Endothelial cell of umbilical vein (primary cell): Measurements from ENCODE around the gene CNKSR2. TPM values are rescaled to one million over a fixed set of nuclear protein-coding genes. Genes with fewer than 3 reads are reported as not detected.

ENCODE experiments used
- BruUV-seq: library from RNA; stranded (reverse); fragments of 400-500 nt; replicated peaks from 2 replicates; lab custom pipeline; 2021; lab: Mats Ljungman, UMichigan
- CTCF ChIA-PET: fragments of 300-600, 350-600 bp; sonication (Branson Sonifier 250); formaldehyde crosslinking; loops from one replicate; lab custom pipeline; 2021; ENCODE audit warnings: antibody characterized with exemption, inconsistent platforms; lab: Charles Lee
- POLR2A ChIA-PET: fragments of 300-600, 350-600 bp; sonication (Branson Sonifier 250); formaldehyde crosslinking; loops from one replicate; lab custom pipeline; 2021; ENCODE audit warnings: antibody characterized with exemption, inconsistent platforms; lab: Charles Lee
- DNase-seq: peaks from one replicate; pipeline ENCODE4 v3.0.0-alpha.2; 2011; ENCODE audit warnings: low read depth, low spot score
- FAIRE-seq: peaks from 2 replicates; lab custom pipeline; 2011; peaks lifted over from hg19 to GRCh38; lab: Jason Lieb, UNC
- H2AFZ ChIP-seq: 2 replicates; pipeline ENCODE4 v1.6.0; 2012; ENCODE audit warnings: low read depth, low read length, control low read depth, inconsistent platforms
- H3K27ac ChIP-seq: 2 replicates; pipeline ENCODE4 v1.5.1; 2011; ENCODE audit warnings: low read depth, mild to moderate bottlenecking, control low read depth, low read length, moderate library complexity; ENCODE audit not compliant: insufficient read depth
- H3K27me3 ChIP-seq, 2 experiments: 2 replicates each; pipeline versions ENCODE4 v1.6.0 to v1.6.1; 2011; ENCODE audit warnings: low read length in 2 of 2, mixed read lengths in 1 of 2; ENCODE audit not compliant: control insufficient read depth in 2 of 2, insufficient read depth in 2 of 2
- H3K36me3 ChIP-seq, 2 experiments: 2 replicates in 1 of 2; 3 replicates in 1 of 2; pipeline ENCODE4 v1.5.1; 2011; ENCODE audit warnings: low read length in 2 of 2, mild to moderate bottlenecking in 1 of 2, moderate library complexity in 1 of 2; ENCODE audit not compliant: control insufficient read depth in 2 of 2, insufficient read depth in 2 of 2; ENCODE audit errors: extremely low read depth in 1 of 2
- H3K4me1 ChIP-seq: 3 replicates; pipeline ENCODE4 v1.5.1; 2011; ENCODE audit warnings: mild to moderate bottlenecking, low read length; ENCODE audit not compliant: control insufficient read depth, insufficient read depth; ENCODE audit errors: extremely low read depth
- H3K4me2 ChIP-seq: 2 replicates; pipeline ENCODE4 v1.6.1; 2011; ENCODE audit warnings: low read length, control low read depth, mixed read lengths; ENCODE audit not compliant: insufficient read depth
- H3K4me3 ChIP-seq, 3 experiments: fragments of 200-600 bp in 1 of 3; sonication (generic), shearing (Covaris generic) in 1 of 3; replicated peaks in 1 of 3; 2 replicates each; pipeline ENCODE4 v1.5.1; 2011 to 2016; ENCODE audit warnings: control low read depth in 3 of 3, low read length in 3 of 3, mild to moderate bottlenecking in 2 of 3, inconsistent platforms in 1 of 3, low read depth in 1 of 3, moderate library complexity in 1 of 3; ENCODE audit not compliant: insufficient read depth in 1 of 3
- H3K79me2 ChIP-seq: 2 replicates; pipeline ENCODE4 v1.6.0; 2012; ENCODE audit warnings: low read length, inconsistent platforms; ENCODE audit not compliant: control insufficient read depth, insufficient read depth
- H3K9ac ChIP-seq: replicated peaks from 2 replicates; pipeline ENCODE3; 2011; ENCODE audit warnings: low read length, control low read depth; ENCODE audit not compliant: insufficient read depth; ENCODE audit errors: extremely low read depth
- H3K9me1 ChIP-seq: replicated peaks from 3 replicates; pipeline ENCODE4 v1.6.0; 2011; ENCODE audit warnings: mild to moderate bottlenecking, low read length; ENCODE audit not compliant: control insufficient read depth, insufficient read depth; ENCODE audit errors: extremely low read depth
- H3K9me3 ChIP-seq: replicated peaks from 2 replicates; pipeline ENCODE4 v1.5.1; 2012; ENCODE audit warnings: low read length, inconsistent platforms; ENCODE audit not compliant: control insufficient read depth, insufficient read depth
- H4K20me1 ChIP-seq: replicated peaks from 2 replicates; pipeline ENCODE3; 2011; ENCODE audit warnings: mild to moderate bottlenecking, low read length; ENCODE audit not compliant: control insufficient read depth, insufficient read depth; ENCODE audit errors: extremely low read depth
- EZH2 ChIP-seq: IDR thresholded peaks from 2 replicates; pipeline ENCODE4 v1.6.1; 2012; ENCODE audit warnings: borderline replicate concordance, low read depth, mild to moderate bottlenecking, moderate library complexity, low read length, inconsistent platforms; ENCODE audit not compliant: severe bottlenecking
- FOS ChIP-seq: IDR thresholded peaks from 2 replicates; pipeline ENCODE4 v1.6.1; 2011; ENCODE audit warnings: mild to moderate bottlenecking, low read length, moderate library complexity, borderline replicate concordance; ENCODE audit not compliant: insufficient read depth
- GATA2 ChIP-seq: IDR thresholded peaks from 2 replicates; pipeline ENCODE4 v1.7.0; 2011; ENCODE audit warnings: low read depth, mild to moderate bottlenecking, moderate library complexity, mixed read lengths, low read length; ENCODE audit not compliant: insufficient read length, insufficient read depth
- JUN ChIP-seq: IDR thresholded peaks from 2 replicates; pipeline ENCODE4 v1.6.1; 2011; ENCODE audit warnings: borderline replicate concordance, low read depth; ENCODE audit not compliant: insufficient read length, insufficient read depth
- MAX ChIP-seq: IDR thresholded peaks from 2 replicates; pipeline ENCODE4 v1.6.1; 2011; ENCODE audit not compliant: insufficient read depth, insufficient read length
- MYC ChIP-seq: IDR thresholded peaks from one replicate; pipeline ENCODE4 v1.6.1; 2011; ENCODE audit warnings: mild to moderate bottlenecking, low read depth, low read length
- POLR2A ChIP-seq: IDR thresholded peaks from 2 replicates; pipeline ENCODE4 v1.6.1; 2012; ENCODE audit warnings: low read depth, mild to moderate bottlenecking, control low read depth, low read length
- POLR2AphosphoS5 ChIP-seq: IDR thresholded peaks from 2 replicates; pipeline ENCODE4 v1.6.1; 2012; ENCODE audit warnings: low read depth, mild to moderate bottlenecking, control low read depth, low read length, moderate library complexity; ENCODE audit not compliant: insufficient read depth
- dilution Hi-C: fragments of 300-500 bp; cut with MboI; formaldehyde crosslinking; loops from one replicate; pipeline ENCODE4 v1.15.0; 2019; ENCODE audit warnings: low sequenced_read_pairs; ENCODE audit not compliant: extremely low pct_ligation_motif_present
- intact Hi-C: fragments of 100-400 bp; cut with micrococcal nuclease; formaldehyde crosslinking; loops from one replicate; pipeline ENCODE4 v1.10.0; 2022
- polyA plus RNA-seq, 4 experiments: library from polyadenylated mRNA; depleted of rRNA in 3 of 4; stranded (reverse) in 3 of 4; unstranded in 1 of 4; fragments of >200 nt; gene quantifications; 2 replicates each; pipeline versions ENCODE4 v1.2.1 to v1.2.3, GENCODE V29; 2011 to 2012; ENCODE audit warnings: missing spikeins in 1 of 4
- total RNA-seq: library from RNA; stranded (reverse); gene quantifications from 2 replicates; pipeline ENCODE4 v1.2.3, GENCODE V29; 2021
- TF ChIP-seq, protein P1 (sequence below), 2 donors: IDR thresholded peaks; 1 replicate in 1 of 2; 2 replicates in 1 of 2; pipeline ENCODE4 v1.5.1; 2011; ENCODE audit warnings: low read length in 2 of 2, mild to moderate bottlenecking in 2 of 2, moderate library complexity in 2 of 2, control low read depth in 1 of 2, inconsistent platforms in 1 of 2, low read depth in 1 of 2; ENCODE audit not compliant: insufficient read depth in 1 of 2; ENCODE audit errors: extremely low read depth in 1 of 2

Gene CNKSR2
- total and polyA plus RNA-seq, 2 donors (not counting 3 experiments of a cell fraction or from before 2014, with no cell fraction given): 0.13 TPM; not detected in 1

DNA sequence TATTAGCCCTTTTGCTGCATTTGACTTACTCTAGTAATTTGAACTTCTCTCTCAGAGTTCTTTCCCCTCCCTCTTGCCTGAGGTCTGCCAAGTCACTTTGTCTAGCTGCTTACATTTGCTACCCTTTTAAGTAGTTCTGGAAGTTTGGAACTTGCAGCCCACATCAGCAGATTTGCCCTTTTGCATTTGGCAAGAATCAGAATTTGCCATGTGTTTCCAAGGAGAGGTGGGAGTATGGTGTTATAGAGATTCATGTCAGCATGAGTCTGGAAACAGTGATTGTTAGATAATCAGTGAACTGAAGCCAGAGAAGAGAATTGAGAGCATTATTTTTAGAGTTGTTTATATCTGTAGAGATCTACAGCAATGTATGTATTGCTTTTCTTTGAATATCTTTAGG is 231.8 kb downstream of the CNKSR2 start:
- Histone ChIP-seq H3K27ac (no peak overlapping the region), H3K9me1 (no peaks in the 10 kb centered on the region), H3K9ac (no peak overlapping the region), H4K20me1 (no peaks in the 10 kb centered on the region), H3K36me3 (no peaks in the 10 kb centered on the region), H3K27me3 (no peaks in the 10 kb centered on the region), H3K4me3 (no peak overlapping the region), H3K9me3 (no peaks in the 10 kb centered on the region), H3K4me1 (no peaks in the 10 kb centered on the region), H2AFZ (no peak overlapping the region), H3K4me2 (no peak overlapping the region), H3K79me2 (no peaks in the 10 kb centered on the region)
- DNase-seq (no peak), FAIRE-seq (no peak)
- dilution Hi-C loops: no loop called here
- CTCF ChIA-PET: no interaction called here
- POLR2A ChIA-PET: no interaction called here
- BruUV-seq: no TSS peak
- TF ChIP-seq EZH2 (no peak), FOS (no peak), GATA2 (no peak), MAX (no peak), POLR2AphosphoS5 (no peak), JUN (no peak), POLR2A (no peak), MYC (no peak)
- TF ChIP-seq, protein P1, sequence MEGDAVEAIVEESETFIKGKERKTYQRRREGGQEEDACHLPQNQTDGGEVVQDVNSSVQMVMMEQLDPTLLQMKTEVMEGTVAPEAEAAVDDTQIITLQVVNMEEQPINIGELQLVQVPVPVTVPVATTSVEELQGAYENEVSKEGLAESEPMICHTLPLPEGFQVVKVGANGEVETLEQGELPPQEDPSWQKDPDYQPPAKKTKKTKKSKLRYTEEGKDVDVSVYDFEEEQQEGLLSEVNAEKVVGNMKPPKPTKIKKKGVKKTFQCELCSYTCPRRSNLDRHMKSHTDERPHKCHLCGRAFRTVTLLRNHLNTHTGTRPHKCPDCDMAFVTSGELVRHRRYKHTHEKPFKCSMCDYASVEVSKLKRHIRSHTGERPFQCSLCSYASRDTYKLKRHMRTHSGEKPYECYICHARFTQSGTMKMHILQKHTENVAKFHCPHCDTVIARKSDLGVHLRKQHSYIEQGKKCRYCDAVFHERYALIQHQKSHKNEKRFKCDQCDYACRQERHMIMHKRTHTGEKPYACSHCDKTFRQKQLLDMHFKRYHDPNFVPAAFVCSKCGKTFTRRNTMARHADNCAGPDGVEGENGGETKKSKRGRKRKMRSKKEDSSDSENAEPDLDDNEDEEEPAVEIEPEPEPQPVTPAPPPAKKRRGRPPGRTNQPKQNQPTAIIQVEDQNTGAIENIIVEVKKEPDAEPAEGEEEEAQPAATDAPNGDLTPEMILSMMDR (IDR thresholded peaks at IDR 0.05; ENCODE audit: extremely low read depth in 1 of 2, insufficient read depth in 1 of 2, low read depth in 1 of 2, low read length in 2 of 2): no peak
- intact Hi-C loops: no loop called here
